Neuron (in vitro differentiated cells): ENCODE measurements around the gene GPRIN2.
"Not testable (repeated sequence)": the region's sequence is repeated elsewhere in the genome, so short reads cannot be mapped to it uniquely, and the experiment has no call there.

ENCODE experiments used
- H2AFZ ChIP-seq: one replicate; pipeline ENCODE4 v1.6.1; 2013; ENCODE audit warnings: low read depth, mild to moderate bottlenecking, inconsistent platforms, low read length, moderate library complexity
- H3K27me3 ChIP-seq: one replicate; pipeline ENCODE4 v1.6.1; 2013; ENCODE audit warnings: low read length; ENCODE audit not compliant: insufficient read depth
- H3K36me3 ChIP-seq: one replicate; pipeline ENCODE4 v1.6.1; 2013; ENCODE audit warnings: low read length; ENCODE audit not compliant: insufficient read depth
- H3K4me1 ChIP-seq: one replicate; pipeline ENCODE4 v1.6.1; 2013; ENCODE audit warnings: low read length; ENCODE audit not compliant: insufficient read depth
- H3K4me3 ChIP-seq: 2 replicates; pipeline ENCODE4 v1.5.1; 2013; ENCODE audit warnings: mild to moderate bottlenecking, low read length, moderate library complexity
- H3K9me3 ChIP-seq: one replicate; pipeline ENCODE4 v1.6.1; 2013; ENCODE audit warnings: low read length

GPRIN2 gene

DNA sequence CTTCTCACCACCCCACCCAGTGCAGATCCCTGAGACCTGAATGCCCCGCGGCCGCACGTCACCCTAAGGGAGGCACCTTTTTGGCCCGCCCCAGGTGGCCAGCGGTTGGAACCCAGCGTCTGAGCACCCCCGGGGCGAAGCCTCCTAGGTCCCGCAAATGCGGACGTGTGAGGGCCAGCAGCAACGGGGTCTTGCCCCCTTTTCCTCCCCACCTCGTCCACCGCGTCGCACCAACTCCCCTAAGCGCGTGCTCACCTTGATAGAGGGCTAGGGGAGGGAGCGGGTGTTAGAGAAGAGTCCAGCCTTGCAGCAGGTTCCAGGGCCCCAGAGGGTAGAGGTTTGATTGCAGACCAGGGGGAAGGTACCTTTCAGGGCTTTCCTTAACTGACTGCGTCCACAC lies 22.9 kb upstream of the GPRIN2 start:
- not testable (repeated sequence) for H3K4me1 ChIP-seq, H3K9me3 ChIP-seq, H3K4me3 ChIP-seq, H2AFZ ChIP-seq, H3K27me3 ChIP-seq, H3K36me3 ChIP-seq

DNA sequence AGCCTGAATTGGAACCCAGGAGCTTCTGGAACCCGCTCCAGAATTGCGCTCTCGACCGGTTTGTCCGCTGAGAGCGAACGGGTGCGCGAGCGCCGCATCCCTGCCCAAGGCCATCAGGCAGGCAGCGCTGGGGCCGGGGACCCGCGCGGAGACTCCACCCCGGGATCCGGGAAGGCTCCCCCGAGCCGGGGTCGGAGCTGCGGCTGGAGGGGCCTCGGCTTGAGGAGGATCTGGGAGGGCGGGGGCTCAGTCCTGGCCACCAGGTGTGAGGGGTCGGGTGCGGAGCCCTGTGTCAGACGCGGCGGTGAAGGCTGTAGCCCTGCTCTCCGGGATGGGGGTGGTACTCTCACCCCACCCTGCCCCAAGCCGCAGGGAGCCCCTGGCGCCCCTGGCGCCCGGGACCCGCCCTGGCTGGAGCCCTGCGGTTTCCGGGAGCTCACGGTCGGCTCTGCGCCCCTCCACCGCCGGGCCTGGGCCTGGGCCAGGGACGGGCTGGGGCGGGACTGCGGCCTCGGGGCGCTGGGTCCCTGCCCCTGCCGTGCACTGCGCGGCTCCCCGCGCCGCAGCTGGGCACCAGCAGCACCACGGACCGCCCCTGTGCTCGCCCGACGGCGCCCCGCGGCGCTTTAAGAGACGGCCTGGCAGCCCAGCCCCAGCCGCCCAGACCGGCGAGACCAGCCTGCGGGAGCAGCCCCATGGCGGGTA lies 22.2 kb upstream of the GPRIN2 start, which contains the start of gene SYT15:
Gene SYT15, plus strand, starts transcription at position 655 of the 705 bp plus-strand sequence. Its CDS starts 41 bp downstream, at position 696.
- not testable (repeated sequence) for H3K4me3 ChIP-seq, H3K9me3 ChIP-seq, H3K27me3 ChIP-seq, H2AFZ ChIP-seq, H3K4me1 ChIP-seq, H3K36me3 ChIP-seq

DNA sequence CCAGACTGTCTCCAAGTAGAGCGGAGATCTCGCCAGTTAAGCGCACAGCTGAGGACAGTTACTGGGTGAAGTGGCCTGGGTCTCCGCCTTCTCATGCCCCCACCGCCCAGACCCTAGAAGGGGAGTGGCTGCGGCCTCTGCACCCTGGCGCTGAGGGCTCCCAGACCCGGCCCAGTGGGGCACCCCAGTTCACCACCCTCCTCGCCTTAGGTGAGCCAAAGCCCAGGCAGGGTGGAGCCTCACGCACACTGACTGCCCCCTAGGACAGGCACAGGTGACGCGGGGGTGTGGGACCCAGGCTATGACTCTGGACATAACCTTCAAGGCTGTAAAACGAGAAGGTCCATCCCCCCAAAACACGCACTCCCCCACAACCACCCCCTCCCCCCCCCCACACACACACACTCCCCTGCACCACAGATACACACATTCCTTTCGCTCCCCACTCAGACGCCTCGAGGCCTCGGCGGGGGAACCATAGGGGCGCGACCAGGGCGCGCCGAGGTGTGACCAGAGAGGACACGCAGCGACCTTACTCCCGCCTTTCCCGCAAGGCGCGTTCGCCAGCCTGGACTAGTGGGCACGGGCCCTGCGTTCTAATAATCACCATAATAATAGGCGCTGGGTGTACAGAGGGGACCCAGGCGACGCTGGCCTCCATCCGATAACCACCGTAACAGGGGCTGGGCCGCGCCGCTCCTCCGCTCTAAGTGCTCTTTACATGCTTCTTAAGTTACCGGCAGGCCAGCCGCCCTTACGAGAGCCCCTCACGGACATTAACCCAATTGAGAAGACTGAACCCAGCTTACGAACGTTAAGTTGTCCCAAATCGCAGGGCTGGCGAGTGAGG lies 21.4 kb upstream of the GPRIN2 start:
- H3K36me3 ChIP-seq, H3K4me1 ChIP-seq, H3K4me3 ChIP-seq, H3K27me3 ChIP-seq, H3K9me3 ChIP-seq, H2AFZ ChIP-seq: not testable (repeated sequence)

DNA sequence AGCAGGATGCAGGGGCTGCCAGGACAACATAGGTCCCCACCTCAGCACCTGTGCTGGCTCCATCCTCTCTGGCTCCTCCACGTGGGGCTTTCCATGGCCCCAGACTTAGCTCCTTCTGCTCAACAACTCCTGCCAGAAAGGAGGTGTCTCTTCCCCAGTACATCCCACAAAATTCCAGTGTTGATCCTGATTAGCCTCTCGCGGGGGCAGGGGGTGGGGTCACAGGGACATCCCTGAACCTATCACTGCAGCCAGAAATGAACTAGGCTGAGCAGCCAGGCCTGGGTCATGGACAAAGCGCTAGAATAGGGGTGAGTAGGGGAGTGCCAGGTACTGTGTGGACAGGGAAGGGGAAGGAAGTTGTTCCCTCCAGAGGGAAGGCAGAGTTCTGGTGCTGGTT lies 17.4 kb upstream of the GPRIN2 start:
- not testable (repeated sequence) for H3K4me1 ChIP-seq, H3K36me3 ChIP-seq, H2AFZ ChIP-seq, H3K27me3 ChIP-seq, H3K9me3 ChIP-seq, H3K4me3 ChIP-seq

DNA sequence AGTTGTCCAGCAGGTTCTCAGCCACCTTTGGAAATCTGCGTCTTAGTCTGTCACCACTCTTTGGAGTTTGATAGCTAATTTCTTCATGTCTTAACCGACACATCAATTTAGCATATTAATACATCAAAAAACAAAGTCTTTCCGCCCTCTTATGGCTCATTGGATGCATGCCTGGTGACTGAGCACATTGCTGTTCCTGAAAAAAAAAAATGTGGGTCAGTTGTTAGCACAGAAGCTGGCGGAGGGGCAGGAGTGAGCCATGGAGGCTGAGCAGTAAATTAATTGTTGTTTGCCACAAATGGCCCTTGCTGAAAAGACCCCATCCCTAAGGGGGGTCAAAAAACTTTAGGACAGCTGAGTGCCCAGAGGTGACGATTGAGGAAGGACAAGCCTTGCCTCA lies 16.9 kb upstream of the GPRIN2 start:
- H3K4me3 ChIP-seq, H3K9me3 ChIP-seq, H3K36me3 ChIP-seq, H3K27me3 ChIP-seq, H2AFZ ChIP-seq, H3K4me1 ChIP-seq: not testable (repeated sequence)

DNA sequence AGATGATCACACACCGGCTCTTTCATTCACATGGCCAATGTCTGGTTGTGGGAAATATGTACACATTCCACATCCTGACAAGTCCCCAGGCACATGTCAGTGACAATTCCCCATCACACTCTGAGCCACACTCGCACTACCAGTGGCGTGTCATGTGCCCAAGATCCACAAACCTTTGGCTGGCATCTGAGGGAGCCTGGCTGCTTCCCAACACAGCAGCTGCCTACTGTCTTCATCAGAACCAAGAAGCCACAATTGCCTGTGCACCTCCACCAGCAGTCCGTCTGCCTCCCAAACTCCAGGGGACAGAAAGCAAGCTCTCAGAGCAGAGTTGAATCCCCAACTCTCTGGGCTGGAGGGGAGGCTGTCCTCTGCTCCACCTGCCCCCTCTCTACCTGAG lies 16.3 kb upstream of the GPRIN2 start:
- not testable (repeated sequence) for H3K4me3 ChIP-seq, H3K27me3 ChIP-seq, H2AFZ ChIP-seq, H3K4me1 ChIP-seq, H3K9me3 ChIP-seq, H3K36me3 ChIP-seq

DNA sequence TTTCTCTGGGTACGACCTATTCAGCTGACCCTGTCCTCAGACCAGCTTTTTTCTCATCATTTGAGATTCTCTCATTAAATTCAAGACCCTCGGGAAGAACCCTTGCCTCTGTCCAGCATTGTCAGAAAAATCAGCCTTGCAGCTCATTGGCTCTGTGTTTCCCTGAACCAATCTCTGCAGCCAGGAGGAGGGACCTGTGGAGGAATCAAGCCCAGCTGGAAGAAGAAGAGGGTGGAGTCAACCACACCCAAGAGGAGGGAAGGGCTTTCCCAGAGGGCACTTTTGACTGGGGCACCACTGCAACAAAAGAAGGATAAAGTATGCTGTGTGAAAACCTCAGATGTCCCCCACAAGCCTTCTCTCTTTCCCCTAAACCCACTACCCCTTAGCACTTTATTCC lies 14.2 kb upstream of the GPRIN2 start:
- not testable (repeated sequence) for H3K4me1 ChIP-seq, H3K36me3 ChIP-seq, H3K4me3 ChIP-seq, H2AFZ ChIP-seq, H3K27me3 ChIP-seq, H3K9me3 ChIP-seq

DNA sequence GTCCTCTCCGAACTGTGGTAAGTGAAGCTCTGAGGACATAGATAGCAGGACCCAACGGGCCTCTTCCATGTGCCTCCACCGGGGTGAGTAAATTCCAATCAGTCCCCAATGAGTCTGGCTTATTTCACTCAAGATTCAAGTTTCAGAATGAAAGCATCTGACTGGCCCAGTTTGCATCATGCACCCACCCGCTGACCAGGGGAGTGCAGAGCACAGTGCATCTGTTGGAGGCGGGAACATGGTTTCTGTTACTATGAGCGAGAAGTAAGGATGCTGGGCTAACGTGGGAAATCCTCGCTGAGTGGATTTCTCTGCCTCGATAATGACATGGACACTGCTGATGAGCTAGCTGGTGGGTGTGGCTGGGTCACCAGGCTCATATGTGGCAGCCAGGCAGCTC lies 10.7 kb upstream of the GPRIN2 start:
- not testable (repeated sequence) for H3K36me3 ChIP-seq, H2AFZ ChIP-seq, H3K4me1 ChIP-seq, H3K27me3 ChIP-seq, H3K4me3 ChIP-seq, H3K9me3 ChIP-seq

DNA sequence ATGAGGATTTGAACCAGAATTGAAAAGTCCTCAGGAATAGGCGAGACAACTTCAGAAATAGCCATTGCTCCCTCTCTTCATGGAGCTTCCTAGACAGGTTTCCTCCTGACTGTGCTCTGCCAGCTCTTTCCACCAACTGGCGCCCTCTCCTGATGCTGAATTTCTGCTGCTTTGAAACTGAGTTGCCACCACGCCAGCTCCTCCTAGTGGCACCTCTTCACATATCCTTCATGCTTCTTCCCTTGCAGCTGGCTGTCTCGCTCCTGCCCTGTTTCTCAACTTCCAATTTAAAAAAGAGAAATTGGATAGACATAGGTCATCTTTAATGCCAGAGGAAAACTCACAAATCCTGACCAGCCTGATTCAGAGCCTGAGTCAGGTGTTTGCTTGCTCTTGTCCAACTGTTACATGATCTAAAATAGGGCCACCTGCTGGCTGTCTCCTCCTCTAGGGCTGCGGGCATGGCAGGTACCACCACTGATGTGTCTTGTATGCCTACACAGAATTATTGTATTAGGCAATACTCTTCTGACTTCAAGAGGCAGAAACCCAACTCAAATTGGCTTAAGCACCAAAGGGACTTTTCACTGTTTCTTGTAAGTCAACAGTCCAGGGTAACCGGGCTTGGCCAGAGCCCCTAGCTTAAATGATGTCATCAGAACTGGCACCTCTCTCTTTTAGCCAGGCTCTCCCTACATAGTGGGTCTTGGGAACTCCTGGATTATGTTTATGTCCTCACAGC lies 9.3 kb upstream of the GPRIN2 start:
- not testable (repeated sequence) for H3K4me1 ChIP-seq, H3K9me3 ChIP-seq, H3K27me3 ChIP-seq, H3K36me3 ChIP-seq, H3K4me3 ChIP-seq, H2AFZ ChIP-seq

DNA sequence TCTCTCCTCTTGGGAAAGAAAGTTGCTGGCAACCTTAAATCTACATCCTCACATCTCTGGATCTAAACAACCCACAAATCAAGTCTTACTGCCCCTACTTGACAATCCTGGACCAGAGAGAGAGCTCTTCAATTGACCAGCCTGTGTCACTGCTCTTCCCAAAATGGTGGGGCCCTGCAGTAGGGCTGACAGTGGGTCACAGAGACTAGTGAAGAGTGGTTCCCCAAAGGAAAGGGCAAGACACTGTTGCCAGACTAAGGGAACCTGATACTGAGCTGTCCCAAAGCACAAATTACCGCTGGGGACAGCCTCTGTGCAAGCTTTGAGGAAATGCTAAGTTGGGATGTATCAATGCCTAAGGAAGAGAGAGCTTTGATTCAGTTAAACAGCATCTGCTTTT lies 4.5 kb upstream of the GPRIN2 start:
- Histone ChIP-seq H3K27me3 (peaks cover 41% of the 10 kb centered on the region), H3K4me1 (peaks cover 3% of the 10 kb centered on the region), H3K36me3 (no peaks in the 10 kb centered on the region), H3K9me3 (no peaks in the 10 kb centered on the region), H2AFZ (no peak overlapping the region), H3K4me3 (no peak overlapping the region)

DNA sequence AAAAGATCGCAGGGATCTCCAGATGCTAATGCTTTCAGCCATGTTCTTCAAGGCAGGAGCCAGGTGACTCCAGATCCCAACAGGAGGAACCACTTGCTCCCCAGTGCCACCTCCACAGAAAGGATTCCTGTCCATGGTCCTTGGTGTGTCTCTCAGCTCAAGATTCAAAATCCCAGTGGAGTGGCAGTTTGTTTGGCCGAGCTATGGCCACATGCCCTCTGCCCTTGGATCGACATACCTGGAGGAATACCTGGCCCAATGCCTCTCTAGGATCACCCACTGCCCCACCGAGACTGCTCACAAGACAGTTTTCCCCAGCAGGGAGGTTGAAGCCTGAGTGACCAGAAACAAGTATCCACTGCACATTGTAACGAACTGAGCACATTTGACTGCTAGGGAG lies 3.9 kb upstream of the GPRIN2 start:
- Histone ChIP-seq H2AFZ (no peak overlapping the region), H3K4me1 (peaks cover 5% of the 10 kb centered on the region), H3K9me3 (no peaks in the 10 kb centered on the region), H3K27me3 (peaks cover 47% of the 10 kb centered on the region), H3K4me3 (no peak overlapping the region), H3K36me3 (no peaks in the 10 kb centered on the region)

DNA sequence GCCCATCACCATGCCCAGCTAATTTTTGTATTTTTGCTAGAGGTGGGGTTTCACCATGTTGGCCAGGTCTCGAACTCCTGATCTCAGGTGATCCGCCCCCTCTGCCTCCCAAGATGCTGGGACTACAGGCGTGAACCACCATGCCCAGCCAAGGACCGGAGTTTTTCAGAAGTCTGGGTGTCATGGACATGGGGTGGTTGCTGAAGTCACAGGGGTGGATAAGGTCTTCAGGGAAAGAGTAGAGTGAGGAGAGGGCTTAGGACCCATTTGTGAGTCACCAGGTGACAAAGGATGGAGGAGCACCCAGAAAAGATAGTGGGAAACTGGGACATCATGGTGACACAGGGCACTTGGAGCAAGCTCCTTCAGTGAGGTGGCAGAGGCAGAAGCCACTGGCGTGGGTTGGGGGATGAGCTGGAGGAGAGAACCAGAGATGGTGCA lies 2.8 kb upstream of the GPRIN2 start:
- Histone ChIP-seq H3K36me3 (no peaks in the 10 kb centered on the region), H3K27me3 (peaks cover 57% of the 10 kb centered on the region), H3K9me3 (no peaks in the 10 kb centered on the region), H3K4me3 (no peak overlapping the region), H2AFZ (no peak overlapping the region), H3K4me1 (peaks cover 5% of the 10 kb centered on the region)

DNA sequence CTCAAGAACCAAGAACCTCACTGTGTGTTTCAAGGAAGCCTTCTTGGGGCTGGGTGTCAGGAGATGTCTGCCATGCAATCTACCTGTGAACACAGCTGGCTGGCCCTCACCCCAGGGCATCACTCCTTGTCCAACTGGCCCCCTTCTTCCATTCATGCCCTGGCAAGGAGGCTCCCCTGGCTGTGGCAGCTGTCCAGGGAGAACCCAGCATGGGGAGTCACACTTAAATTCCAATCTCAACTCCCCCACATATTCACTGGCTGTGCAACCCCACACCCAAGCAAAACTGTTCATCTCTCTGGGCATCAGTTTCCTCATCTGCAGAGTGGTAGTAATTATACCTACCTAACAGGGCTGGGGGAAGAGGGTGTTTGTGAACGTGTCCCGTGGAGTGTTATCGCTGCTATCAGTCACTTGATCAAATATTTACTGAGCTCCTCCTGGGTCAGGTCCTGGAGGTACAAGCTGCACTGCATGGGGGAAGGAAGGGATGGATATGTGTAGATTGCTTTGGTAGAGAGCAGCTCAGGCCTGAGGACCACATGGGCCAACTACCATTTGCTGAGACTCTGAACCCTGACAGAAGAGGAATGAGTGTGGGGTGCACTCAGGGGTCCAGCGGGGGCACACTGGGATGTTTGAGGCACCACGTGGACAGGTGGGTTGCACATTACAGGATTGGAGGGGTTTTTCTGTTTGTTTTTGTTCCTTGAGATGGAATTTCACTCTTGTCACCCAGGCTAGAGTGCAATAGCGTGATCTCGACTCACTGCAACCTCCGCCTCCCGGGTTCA lies 2.1 kb upstream of the GPRIN2 start:
- Histone ChIP-seq H2AFZ (no peak overlapping the region), H3K9me3 (no peaks in the 10 kb centered on the region), H3K4me1 (peaks cover 5% of the 10 kb centered on the region), H3K36me3 (no peaks in the 10 kb centered on the region), H3K4me3 (no peak overlapping the region), H3K27me3 (peaks cover 64% of the 10 kb centered on the region)
